Prostate gland (tissue), 2 donors: ENCODE measurements around the gene C21orf58. TPM values are rescaled to one million over a fixed set of nuclear protein-coding genes. Genes with fewer than 3 reads are reported as not detected.

Source experiments
- DNase-seq: peaks from one replicate; pipeline ENCODE4 v3.0.0-alpha.2; 2019; ENCODE audit warnings: low spot score
- H3K27ac ChIP-seq, 2 donors: fragments of 200-600 bp; sonication (generic); 2 replicates each; pipeline ENCODE4 v1.5.1; 2017 to 2019
- H3K27me3 ChIP-seq: fragments of 200-600 bp; sonication (generic); replicated peaks from 2 replicates; pipeline ENCODE4 v1.5.1; 2019; ENCODE audit not compliant: insufficient read depth
- H3K36me3 ChIP-seq, 2 donors: fragments of 200-600 bp; sonication (generic); 1 replicate in 1 of 2; 2 replicates in 1 of 2; pipeline versions ENCODE4 v1.5.1 to v1.8.1; 2017 to 2019
- H3K4me1 ChIP-seq: fragments of 200-600 bp; sonication (generic); replicated peaks from 2 replicates; pipeline ENCODE4 v1.5.1; 2019
- H3K4me3 ChIP-seq, 2 donors: fragments of 200-600 bp; sonication (generic); 2 replicates each; pipeline ENCODE4 v1.5.1; 2017 to 2019
- H3K9me3 ChIP-seq: fragments of 200-600 bp; sonication (generic); 2 replicates; pipeline ENCODE4 v1.5.1; 2017
- POLR2A ChIP-seq: fragments of 450-650 bp; IDR thresholded peaks from one replicate; pipeline ENCODE4 v1.6.1; 2016; ENCODE audit warnings: antibody characterized with exemption, mild to moderate bottlenecking
- POLR2AphosphoS5 ChIP-seq: sonication (generic); formaldehyde crosslinking; IDR thresholded peaks from one replicate; pipeline ENCODE4 v1.6.1; 2017; ENCODE audit warnings: antibody characterized with exemption
- WGBS: methylation state at CpG from one replicate; pipeline ENCODE4 v1.1.5; 2018; 5-methylcytosine and 5-hydroxymethylcytosine counted together
- intact Hi-C: fragments of 100-400 bp; cut with DNase I; formaldehyde crosslinking; loops from one replicate; pipeline ENCODE4 v1.14.2; 2022
- total RNA-seq, 2 donors: library from RNA; depleted of rRNA; stranded (reverse); fragments of >200 nt; gene quantifications; one replicate each; pipeline ENCODE4 v1.1.0, GENCODE V29; 2016
- TF ChIP-seq, protein P1 (sequence below), 4 experiments: fragments of 200-600 bp in 2 of 4; fragments of 450-650 bp in 2 of 4; sonication (generic) in 2 of 4; IDR thresholded peaks; 1 replicate in 3 of 4; 2 replicates in 1 of 4; pipeline ENCODE4 v1.5.1; 2016 to 2019; ENCODE audit warnings: antibody characterized with exemption in 4 of 4, mild to moderate bottlenecking in 2 of 4, moderate library complexity in 2 of 4

Gene C21orf58
- total RNA-seq, 2 donors from 2014 or later = 4.0 to 8.9 TPM

DNA sequence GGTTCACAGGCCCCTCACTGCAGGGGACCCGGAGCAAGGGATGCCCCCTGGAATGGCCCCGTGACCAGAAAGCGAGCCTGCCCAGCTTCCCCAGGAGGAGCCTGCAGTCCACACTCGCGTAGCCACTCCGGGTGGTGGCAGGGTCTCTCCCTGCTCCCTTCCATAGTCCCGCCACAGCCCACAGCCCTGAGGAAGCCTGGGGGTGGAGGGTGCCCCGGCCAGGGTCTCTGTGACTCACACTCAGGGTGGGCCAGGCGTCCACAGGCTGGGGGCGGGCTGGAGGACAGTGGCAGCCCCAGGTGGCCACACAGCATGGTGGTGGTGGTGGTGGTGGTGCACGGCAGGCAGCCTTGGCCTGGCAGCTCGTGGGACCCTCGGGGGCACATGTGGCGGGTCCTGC, 21.9 kb downstream of the C21orf58 start:
- no peak for TF ChIP-seq POLR2A
- TF ChIP-seq POLR2AphosphoS5 = no peak
- TF ChIP-seq, protein P1, sequence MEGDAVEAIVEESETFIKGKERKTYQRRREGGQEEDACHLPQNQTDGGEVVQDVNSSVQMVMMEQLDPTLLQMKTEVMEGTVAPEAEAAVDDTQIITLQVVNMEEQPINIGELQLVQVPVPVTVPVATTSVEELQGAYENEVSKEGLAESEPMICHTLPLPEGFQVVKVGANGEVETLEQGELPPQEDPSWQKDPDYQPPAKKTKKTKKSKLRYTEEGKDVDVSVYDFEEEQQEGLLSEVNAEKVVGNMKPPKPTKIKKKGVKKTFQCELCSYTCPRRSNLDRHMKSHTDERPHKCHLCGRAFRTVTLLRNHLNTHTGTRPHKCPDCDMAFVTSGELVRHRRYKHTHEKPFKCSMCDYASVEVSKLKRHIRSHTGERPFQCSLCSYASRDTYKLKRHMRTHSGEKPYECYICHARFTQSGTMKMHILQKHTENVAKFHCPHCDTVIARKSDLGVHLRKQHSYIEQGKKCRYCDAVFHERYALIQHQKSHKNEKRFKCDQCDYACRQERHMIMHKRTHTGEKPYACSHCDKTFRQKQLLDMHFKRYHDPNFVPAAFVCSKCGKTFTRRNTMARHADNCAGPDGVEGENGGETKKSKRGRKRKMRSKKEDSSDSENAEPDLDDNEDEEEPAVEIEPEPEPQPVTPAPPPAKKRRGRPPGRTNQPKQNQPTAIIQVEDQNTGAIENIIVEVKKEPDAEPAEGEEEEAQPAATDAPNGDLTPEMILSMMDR (IDR thresholded peaks at IDR 0.05) = no peak
- H3K9me3 ChIP-seq = no peaks in the 10 kb centered on the region
- 90% methylated on average over 14 of the region's 14 CpGs for WGBS
- H3K36me3 ChIP-seq = no peaks in the 10 kb centered on the region
- H3K4me1 ChIP-seq = no peaks in the 10 kb centered on the region
- no peaks in the 10 kb centered on the region for H3K27me3 ChIP-seq
- H3K27ac ChIP-seq = no peak overlapping the region
- H3K4me3 ChIP-seq = no peak overlapping the region
- DNase-seq = no peak
- intact Hi-C loops = no loop called here

DNA sequence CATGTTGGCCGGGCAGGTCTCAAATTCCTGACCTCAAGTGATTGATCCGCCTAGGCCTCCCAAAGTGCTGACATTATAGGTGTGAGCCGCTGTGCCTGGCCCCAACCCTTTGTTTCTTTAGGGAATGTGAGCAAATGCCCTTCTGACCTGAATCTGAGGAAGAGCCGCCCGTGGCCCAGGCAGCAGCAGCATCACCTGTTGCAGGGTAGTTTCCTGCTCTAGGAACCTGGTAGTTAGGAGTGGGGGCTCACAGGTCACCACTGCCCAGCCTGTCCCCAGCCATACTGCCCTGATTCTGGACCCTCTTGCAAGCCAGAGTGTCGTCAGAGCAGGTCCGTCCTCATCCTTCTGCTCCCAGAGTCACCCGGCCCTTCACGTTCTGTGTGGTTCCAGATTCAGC, 24.5 kb downstream of the C21orf58 start:
- Histone ChIP-seq H3K27ac (no peak overlapping the region), H3K27me3 (no peaks in the 10 kb centered on the region), H3K4me1 (no peaks in the 10 kb centered on the region), H3K36me3 (no peaks in the 10 kb centered on the region), H3K9me3 (no peaks in the 10 kb centered on the region), H3K4me3 (no peak overlapping the region)
- WGBS = 92% methylated on average over 7 of the region's 9 CpGs
- no peak for DNase-seq
- TF ChIP-seq POLR2AphosphoS5 (no peak), POLR2A (no peak)
- TF ChIP-seq, protein P1 (IDR thresholded peaks at IDR 0.05) = no peak
- intact Hi-C loops = no loop called here

DNA sequence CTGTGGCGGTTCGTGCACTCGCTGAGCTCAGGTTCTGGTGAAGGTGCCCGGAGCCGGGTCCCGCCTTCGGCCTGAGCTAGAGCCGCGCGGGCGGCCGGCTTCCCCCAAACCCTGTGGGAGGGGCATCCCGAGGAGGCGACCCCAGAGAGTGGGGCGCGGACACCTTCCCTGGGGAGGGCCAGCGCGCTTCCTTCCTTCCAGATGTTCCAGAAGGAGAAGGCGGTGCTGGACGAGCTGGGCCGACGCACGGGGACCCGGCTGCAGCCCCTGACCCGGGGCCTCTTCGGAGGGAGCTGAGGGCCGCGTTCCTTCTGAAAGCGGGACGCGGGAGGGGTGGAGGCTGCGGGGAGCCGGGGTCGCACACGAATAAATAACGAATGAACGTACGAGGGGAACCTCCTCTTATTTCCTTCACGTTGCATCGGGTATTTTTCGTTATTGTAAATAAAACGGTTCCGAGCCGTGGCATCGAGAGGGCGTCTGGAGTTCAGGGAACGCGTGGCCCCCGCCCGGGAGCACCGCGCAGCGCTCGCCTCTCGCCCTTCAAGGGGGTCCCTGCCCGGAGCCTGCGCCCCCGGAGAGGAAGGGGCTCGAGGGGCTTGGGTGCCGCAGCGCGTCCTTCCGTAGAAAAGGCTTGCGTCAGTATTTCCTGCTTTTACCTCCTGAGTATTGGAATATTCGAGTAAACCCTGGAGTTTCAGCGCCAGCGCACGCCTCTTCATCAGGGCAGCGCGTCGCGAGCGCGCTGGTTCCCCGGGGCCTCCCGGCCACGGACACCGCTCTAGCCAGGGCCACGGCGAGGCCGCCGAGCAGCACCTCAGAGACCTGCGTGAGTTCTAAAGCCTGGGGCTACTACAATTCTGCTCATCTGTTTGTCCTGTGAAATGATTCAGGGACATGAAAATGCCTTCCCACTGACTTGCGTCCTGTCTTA, 26.1 kb downstream of the C21orf58 start:
- no peak for DNase-seq
- Histone ChIP-seq H3K4me3 (peak overlapping the region; percentile 14 to 29), H3K4me1 (no peaks in the 10 kb centered on the region), H3K9me3 (no peaks in the 10 kb centered on the region), H3K27me3 (no peaks in the 10 kb centered on the region), H3K27ac (peak overlapping the region; percentile 24 to 26), H3K36me3 (no peaks in the 10 kb centered on the region)
- intact Hi-C loops = no loop called here
- WGBS = 5% methylated on average over 83 of the region's 84 CpGs
- no peak for TF ChIP-seq POLR2AphosphoS5
- peak; percentile 17 for TF ChIP-seq POLR2A

DNA sequence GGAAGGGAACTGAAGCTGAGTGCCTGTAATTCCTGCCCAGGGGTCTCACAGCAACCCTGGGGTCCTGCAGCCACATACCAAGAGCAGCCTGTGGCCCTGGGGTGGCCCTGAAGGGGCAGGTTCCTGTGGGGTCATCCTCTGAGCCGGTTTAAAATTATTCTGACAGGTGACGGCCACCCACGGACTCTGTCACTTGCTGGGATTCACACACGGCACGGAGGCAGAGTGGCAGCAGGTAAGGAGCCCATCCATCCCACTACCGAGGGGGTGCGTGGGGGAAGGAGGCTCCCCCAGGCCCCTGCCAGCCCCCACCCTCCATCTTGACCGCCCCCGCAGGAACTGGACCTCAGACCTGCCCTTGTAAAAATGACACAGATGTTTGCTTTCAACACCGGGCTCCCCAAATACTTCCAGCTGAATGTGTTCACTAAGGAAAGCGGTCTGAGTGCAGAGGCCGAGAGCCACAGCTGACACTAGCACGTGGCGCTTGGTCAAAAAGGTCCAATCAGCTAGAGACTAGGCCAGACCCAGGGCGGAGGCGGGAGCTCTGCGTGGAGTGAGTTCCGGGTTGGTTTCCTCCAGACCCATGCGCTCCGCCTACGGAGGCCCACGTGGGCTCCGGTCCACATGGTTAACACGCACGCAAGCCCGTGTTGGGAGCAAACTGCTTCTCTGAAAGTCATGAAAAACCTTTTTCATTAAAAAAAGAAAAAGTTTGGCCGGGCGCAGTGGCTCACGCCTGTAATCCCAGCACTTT, 27.5 kb downstream of the C21orf58 start:
- WGBS = 38% methylated on average over 27 of the region's 29 CpGs
- H3K27me3 ChIP-seq = no peaks in the 10 kb centered on the region
- no peaks in the 10 kb centered on the region for H3K36me3 ChIP-seq
- no peaks in the 10 kb centered on the region for H3K4me1 ChIP-seq
- intact Hi-C loops = no loop called here
- DNase-seq = no peak
- no peak overlapping the region for H3K4me3 ChIP-seq
- TF ChIP-seq POLR2AphosphoS5 (no peak), POLR2A (no peak)
- TF ChIP-seq, protein P1 (IDR thresholded peaks at IDR 0.05) = no peak
- H3K9me3 ChIP-seq = no peaks in the 10 kb centered on the region
- H3K27ac ChIP-seq = no peak overlapping the region

DNA sequence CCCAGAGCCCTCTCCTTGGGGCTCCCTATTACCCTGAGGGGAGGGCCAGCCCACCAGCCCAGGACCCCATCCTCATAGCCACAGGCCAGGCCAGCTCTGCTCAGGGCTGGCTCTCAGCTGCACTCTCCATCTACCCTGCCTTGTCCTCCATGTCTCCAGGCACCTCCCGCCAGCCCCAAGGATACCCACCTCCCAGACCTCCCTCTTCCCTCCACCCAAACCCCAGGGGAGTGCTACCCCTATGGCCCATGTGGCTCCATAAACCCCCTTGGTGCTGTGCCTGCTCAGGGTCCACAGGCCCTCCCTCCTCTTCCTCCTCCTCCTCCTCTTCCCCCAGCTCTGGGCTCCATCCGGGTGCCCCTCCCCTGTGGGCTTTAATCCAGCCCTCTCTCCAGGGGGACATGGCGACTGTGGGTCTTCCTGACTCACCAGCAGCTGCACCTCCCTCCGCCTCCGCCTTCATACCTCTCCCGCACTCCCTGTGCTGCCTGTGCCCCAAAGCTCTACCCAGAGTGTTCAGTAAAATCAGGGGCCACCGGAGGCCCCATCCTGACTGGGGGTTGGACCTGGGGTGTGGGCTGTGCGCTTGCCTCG, 28.4 kb downstream of the C21orf58 start:
- no peaks in the 10 kb centered on the region for H3K4me1 ChIP-seq
- TF ChIP-seq, protein P1 (IDR thresholded peaks at IDR 0.05) = no peak
- no peak for TF ChIP-seq POLR2A
- no peak for TF ChIP-seq POLR2AphosphoS5
- H3K36me3 ChIP-seq = no peaks in the 10 kb centered on the region
- H3K27me3 ChIP-seq = no peaks in the 10 kb centered on the region
- H3K9me3 ChIP-seq = no peaks in the 10 kb centered on the region
- 47% methylated on average over 9 of the region's 9 CpGs for WGBS
- intact Hi-C loops = no loop called here
- DNase-seq = no peak
- no peak overlapping the region for H3K27ac ChIP-seq
- no peak overlapping the region for H3K4me3 ChIP-seq
